ENCODE data around the gene PKD2L1.
A peak's percentile ranks its signal among the peaks of the same experiment; 100 is the strongest.

Gene PKD2L1

DNA sequence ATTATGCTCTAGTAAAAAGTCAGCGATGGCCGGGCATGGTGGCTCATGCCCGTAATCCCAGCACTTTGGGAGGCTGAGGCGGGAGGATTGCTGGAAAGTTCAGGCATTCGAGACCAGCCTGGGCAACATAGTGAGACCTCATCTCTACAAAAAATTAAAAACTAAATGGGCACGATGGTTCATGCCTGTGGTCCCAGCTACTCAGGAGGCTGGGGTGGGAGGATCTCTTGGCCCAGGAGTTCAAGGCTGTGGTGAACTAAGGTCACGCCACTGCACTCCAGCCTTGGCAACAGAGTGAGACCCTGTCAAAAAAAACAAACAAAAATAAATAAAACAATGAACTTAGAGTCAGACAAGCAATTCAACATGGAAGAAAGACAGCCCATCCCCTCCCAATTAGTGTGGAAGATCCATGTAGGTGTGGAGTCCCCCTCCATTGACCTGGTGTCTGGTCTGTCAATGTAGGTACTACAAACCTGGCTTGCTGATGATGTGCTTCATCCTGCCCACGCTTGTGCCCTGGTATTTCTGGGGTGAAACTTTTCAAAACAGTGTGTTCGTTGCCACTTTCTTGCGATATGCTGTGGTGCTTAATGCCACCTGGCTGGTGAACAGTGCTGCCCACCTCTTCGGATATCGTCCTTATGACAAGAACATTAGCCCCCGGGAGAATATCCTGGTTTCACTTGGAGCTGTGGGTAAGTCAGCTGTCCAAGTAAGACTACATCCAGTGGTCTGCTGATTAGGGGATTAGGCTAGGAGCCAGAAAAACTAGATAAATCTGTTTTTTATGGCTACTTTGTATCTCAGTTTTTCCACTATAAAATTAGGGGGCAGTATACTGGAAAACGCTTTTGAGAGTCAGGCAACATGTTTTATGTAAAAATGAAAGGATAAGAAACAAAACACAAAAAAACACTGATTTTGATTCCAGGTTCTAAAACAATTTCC is 26.3 kb upstream of the PKD2L1 start:
- no peak for DNase-seq (ENCODE audit: low spot score)

DNA sequence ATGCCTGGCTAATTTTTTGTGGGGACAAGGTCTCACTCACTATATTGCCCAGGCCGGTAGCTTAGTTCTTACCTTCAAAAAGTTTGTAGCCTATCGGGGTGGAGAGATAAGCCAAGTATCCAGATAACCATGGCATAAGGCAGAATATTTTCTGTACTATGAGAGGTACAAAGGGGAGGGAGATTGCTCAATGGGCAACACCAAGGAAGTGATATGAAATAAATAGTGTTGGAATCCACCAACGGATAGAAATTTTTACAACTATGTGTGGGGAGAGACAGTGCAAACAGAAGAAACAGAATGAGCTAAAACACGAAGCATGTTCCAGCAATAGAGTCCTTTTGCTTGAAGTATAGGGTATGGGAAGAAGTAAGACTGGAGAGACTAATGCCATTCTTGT is 25.1 kb upstream of the PKD2L1 start:
- DNase-seq (ENCODE audit: low spot score): no peak

DNA sequence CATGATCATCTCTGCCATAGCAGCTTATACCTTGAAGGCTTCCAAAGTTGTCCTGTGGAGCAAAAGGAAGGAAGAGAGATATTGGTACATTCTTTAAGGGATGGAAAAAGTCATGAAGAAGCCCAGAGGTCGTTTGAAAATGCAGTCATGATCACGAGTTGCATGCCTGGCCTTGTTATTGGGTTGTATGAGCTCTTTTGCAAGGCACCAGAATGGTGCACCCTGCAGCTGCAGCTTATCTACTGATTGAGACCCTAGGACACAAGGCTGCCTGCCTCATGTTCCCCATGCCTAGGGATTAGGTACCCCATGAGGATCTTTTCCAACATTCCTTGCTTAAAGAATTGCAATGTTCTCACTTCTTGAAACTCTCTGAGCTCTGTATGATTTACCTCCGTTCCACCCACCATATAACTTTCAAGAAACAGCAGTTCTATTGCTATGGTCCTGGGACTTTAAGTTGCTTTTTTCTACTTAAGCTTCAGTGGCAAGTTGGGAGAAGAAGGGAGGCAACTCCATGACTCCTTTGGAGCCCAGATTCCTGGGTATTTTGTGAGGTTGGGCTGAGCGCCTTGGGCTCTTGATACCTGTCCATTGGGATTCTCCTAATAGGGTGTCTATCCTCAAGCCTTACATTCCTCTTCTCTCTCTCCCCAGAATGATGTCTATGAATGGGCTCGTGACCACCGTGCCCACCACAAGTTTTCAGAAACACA is 23.9 kb upstream of the PKD2L1 start:
- DNase-seq (ENCODE audit: low spot score): no peak

DNA sequence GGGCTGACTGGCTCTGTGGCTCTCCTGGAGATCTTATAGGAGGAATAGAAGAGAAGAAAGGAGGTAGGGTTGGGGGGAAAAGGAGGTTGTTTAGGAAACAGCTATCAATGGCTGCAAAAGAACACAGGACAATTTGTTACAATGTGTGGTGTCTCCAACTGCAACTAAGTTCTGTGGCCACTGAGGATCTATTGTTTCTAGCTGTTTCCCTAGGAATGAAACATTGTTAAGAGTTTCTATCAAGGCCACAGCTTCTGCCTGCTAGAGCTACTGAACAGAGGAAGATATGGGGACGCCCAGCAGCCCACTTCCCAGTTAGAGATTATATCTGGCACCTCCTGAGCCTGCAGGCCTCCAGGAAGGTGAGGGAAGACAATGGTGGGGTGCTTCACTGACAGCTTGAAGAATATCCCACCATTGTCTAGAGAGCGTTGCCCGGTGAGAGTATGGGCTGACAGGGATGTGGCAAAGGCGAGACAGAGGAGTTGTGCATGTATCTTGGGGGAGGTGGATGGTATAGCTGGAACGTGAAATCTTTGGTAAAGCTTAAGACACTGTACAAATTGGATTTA is 21.0 kb upstream of the PKD2L1 start:
- peak; percentile 59 for DNase-seq (ENCODE audit: low spot score)

DNA sequence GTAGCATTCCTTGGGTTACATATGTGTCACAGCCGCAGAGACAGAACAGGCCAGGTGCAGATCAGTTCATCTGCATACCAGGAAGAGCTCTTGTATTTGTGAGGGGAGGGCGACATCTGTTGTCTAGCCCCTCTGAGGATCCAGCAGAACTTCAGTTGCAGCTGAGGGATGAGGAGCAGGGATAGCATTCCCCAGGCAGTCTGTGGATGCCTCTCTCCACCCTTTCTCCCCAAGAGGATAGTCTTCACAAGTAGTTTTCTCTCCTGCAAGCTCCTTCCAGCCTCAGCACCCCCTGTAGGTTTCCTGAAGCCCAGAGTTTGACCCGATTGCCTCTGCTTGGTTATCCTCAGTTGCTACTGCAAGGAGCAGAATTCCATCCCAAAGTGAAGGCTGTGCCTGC is 19.6 kb upstream of the PKD2L1 start:
- no peak for DNase-seq (ENCODE audit: low spot score)

DNA sequence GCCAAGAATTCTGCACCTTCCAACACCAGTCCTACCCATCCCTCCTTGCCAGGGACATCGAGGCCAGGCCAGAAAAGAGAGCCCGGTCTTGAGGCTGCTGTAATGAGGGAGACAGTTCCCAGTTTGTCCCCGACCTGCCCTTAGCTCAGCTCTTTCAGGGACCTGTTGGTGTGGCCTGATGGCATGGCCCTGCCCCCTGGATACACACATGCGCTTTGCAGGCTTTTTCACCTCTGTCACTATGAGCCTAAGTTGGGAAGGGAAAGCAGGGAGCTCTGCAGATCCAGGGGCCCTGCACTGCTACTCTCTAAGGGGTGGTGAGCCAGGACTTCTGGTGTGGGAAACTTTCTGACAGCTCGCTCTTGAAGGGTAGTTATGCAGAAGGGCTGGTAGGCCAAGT is 19.1 kb upstream of the PKD2L1 start:
- DNase-seq (ENCODE audit: low spot score): no peak

DNA sequence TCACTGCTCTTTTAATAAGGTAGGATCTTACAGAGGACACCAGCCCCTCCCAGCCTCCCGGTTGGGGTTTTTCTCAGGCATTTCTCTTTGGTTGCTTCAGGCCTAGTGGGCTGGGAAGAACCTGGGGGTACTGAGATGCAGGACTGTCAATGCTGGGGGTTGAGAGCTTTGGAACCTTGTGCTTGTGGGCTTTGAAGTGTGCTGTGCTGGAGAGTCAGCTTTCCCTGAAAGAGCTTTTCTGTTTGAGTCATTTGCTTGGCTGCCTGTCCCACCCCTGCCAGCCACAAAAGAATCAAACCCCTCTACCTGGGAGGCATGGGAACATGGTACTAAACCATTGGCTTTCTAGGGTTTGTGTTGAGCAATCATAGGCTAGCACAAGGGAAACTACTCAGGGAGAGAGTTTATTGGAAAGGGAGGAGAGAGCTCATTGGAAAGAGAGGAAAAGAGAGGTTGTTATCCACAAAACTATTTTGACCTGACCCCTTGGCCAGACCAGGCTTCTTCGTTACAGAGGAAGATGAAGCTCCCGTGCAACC is 18.4 kb upstream of the PKD2L1 start:
- DNase-seq (ENCODE audit: low spot score): no peak

DNA sequence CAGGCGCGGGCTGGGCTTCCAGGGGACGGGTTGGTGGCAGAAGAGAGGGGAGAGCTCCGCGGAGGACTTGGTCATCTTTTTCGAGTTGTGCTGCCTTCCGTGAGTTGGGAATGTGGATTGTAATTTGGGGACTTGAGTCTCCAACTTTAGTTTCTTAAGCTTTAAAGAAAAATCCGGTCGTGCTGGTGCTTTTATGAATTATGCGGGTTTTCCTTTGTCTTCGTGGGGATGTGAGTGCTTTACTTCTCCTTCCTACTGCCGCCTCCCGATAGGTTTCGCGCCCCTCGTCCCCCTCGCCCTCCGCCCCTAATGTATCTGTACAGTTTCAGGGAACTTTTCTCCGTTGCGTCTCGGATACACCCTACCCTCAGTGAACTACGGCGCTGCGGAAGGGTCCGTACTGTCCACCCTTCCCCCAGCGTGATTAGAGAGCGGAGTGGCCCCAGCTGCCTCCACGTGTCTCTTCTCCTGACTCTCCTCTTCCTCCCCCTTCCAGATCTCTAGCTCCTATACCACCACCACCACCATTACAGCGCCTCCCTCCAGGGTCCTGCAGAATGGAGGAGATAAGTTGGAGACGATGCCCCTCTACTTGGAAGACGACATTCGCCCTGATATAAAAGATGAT is 17.7 kb upstream of the PKD2L1 start:
- DNase-seq (ENCODE audit: low spot score): no peak

DNA sequence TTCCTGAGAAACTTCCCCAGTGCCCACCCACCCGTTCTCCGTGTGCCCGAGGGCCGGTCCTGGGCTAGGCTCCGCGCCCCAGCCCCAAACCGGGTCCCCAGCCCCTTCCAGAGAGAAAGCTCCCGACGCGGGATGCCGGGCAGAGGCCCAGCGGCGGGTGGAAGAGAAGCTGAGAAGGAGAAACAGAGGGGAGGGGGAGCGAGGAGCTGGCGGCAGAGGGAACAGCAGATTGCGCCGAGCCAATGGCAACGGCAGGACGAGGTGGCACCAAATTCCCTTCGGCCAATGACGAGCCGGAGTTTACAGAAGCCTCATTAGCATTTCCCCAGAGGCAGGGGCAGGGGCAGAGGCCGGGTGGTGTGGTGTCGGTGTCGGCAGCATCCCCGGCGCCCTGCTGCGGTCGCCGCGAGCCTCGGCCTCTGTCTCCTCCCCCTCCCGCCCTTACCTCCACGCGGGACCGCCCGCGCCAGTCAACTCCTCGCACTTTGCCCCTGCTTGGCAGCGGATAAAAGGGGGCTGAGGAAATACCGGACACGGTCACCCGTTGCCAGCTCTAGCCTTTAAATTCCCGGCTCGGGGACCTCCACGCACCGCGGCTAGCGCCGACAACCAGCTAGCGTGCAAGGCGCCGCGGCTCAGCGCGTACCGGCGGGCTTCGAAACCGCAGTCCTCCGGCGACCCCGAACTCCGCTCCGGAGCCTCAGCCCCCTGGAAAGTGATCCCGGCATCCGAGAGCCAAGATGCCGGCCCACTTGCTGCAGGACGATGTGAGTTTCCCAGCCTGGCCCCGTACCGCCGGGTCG is 16.9 kb upstream of the PKD2L1 start, which contains the start of gene SCD:
Gene SCD (plus strand): TSS at position 469 of the 803 bp plus-strand sequence. CDS start 272 bp downstream, at position 741.
- DNase-seq (ENCODE audit: low spot score): peak; percentile 100

DNA sequence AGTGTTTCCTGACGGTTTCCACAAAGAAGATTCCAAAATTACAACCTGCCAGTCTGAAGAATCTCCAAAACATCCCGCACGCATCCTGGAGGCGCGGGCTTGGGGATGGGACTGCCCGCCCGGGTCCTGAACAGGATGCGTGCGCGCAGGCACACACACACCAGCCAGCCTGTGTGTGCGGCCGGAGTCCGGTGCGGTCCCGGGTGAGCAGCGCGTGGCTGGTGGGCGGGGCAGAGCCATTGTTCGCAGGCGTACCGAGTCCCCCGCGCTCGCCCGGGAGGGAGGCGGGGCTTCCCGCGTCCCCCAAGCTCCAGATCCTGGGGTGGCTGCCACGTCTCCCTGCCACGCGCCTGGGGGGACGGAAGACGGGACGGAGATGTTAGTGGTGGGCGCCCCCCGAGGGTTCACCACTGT is 16.3 kb upstream of the PKD2L1 start:
- DNase-seq (ENCODE audit: low spot score): peak; percentile 86

DNA sequence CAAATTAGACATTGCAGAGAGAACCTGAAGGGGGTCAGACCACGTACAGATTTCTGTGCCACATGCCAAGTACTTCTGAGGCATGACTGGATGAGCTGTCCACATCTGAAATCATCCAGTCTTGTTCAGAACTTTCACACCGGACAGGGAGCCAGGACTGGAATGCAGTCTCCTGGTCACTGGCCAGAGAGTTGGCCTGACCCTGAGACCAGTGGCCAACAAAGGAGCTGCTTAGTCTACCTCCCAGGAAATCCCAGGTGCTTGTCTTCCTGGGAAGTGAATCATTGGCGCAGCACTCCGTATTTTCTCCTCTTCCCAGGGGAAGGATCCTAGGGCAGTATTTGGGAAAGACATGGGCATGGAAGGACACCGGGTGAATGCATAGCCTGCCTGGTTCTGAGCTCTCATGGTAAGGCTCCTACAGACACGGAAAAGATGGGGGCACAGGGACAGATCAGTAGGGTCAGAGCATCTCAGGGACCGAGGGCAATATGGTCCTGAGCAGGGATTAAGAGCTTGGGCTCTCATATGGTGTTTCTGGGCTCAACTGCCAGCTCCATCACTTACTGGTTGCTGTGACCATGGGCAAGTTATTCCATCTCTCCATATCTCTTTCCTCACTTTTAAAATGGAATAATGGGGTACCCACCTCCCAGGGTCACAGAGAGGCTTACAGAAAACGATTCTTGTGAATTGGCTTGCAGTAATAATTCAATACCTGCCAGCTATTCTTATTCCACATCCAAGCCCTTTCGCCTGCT is 15.7 kb upstream of the PKD2L1 start:
- no peak for DNase-seq (ENCODE audit: low spot score)

DNA sequence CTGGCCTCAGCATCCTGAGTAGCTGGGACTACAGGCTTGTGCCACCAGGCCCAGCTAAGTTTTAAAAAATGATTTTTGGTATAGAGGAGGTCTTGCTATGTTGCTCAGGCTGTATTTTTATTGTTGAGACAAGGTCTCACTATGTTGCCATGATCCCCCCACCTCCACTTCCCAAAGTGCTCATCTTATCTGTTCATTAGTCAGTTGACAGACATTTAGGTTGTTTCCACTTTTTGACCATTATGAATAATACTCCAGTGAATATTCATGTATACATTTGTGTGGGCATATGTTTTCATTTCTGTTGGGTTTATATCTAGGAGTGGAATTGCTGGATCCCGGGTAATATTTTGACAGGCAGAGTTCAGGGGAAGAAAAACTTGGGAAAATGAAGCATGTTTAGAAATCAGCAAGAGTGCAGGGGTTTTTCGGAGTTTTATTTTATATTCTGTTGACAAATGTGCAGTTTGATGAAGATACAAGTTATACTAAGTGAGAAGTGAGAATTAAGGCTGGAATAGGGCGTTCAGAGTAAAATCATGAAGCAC is 14.3 kb upstream of the PKD2L1 start:
- no peak for DNase-seq (ENCODE audit: low spot score)

DNA sequence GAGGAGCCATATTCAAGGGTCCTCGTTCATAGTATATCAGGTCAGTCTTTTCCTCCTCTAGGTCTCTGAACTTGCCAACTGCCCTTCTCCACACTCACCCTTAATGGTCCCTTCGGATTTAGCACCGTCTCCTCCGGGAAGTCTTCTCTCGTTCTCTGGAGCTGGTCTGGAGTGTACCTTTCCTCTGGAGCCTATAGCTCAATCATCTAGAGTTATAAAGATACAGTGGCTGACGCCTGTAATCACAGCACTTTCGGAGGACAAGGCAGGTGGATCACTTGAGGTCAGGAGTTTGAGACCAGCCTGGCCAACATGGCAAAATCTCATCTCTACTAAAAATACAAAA is 12.6 kb upstream of the PKD2L1 start:
- no peak for DNase-seq (ENCODE audit: low spot score)

DNA sequence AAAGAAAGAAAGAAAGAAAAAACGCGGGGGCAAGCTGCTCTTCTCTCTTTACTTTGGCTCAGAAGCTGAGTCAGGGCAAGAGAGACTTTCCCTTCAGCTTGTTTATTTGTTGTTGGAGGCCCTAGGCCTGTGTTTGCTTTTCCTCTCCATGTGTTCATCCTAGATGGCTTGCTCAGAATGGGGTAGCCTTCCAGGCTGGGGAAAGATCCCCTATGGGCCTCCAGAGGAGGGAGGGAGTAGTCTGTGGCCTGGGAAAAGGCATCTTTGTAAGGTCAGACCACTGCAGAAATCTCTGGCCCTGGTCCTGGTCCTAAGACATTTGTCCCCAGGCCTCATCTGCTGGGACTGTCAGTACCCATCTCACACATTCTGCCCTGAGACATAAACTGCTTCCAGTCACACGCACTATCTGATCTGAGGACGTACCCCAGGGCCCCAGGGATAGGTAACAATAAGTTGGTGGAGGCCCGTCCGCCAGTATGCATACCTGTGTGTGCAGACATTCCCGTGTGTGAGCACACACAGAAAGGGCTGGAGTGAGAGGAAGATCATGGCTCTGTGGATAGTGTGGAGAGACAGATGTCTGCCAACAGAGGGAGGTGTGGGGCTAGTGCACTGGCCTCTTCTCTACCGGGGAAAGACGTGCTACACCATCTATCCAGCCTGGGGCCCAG is 12.1 kb upstream of the PKD2L1 start:
- peak; percentile 82 for DNase-seq (ENCODE audit: low spot score)

DNA sequence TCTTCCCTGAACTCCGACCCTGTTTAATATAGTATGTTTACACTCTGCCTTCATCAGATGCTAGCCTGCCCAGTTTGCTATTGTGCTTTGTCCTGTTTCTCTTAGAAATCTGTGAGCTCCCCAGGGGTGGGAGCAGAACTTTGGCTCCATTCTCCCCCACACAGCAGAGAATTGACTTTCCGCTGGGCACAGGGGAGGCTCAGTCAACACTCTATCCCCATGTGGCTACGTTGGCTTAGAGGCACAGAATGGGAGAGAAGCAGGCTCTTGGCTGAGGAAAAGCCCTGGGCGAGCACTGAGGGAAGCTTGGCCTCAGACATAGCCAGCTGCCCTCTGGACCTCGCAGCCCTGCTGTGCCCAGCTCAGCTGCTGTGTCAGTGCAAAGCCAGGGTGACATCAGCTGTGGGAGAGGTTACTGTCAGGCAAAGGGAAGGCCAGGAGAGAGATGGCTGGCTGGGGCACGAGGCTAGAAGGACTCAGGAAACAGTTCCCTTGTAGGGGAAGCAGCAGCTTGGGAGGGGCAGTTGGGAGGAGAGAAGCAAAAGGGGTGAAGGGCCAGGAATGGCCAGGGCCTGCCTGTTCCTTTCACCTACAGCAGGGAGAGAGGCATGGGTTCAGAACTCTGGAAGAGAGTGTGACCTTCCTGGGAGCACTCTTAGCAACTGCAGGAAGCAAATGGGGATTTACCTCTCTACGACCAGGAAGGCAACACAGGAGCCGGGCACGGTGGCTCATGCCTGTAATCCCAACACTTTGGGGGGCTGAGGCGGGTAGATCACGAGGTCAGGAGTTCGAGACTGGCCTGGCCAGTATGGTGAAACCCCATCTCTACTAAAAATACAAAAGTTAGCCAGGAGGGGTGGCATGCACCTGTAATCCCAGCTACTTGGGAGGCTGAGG is 11.2 kb upstream of the PKD2L1 start:
- peak; percentile 95 for DNase-seq (ENCODE audit: low spot score)

DNA sequence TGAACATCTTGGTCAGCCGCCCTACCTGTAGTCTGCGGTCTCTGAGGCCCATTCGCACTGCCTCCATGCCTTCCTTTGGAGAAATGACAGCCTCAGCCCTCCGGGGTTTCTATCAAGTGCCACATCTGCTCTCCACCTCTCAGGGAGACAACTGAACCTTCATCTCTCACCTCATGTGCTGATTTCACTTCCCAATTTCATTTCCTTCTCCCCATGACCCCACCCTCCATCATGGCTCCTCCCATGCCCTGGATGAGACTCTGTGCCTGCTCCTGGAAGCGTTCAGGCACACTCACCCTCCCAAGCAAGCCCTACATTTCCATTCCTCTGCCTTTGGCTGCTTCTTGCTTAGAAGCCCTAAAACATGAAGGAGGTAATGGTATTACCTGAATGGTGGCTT is 9.2 kb upstream of the PKD2L1 start:
- DNase-seq (ENCODE audit: low spot score): no peak

DNA sequence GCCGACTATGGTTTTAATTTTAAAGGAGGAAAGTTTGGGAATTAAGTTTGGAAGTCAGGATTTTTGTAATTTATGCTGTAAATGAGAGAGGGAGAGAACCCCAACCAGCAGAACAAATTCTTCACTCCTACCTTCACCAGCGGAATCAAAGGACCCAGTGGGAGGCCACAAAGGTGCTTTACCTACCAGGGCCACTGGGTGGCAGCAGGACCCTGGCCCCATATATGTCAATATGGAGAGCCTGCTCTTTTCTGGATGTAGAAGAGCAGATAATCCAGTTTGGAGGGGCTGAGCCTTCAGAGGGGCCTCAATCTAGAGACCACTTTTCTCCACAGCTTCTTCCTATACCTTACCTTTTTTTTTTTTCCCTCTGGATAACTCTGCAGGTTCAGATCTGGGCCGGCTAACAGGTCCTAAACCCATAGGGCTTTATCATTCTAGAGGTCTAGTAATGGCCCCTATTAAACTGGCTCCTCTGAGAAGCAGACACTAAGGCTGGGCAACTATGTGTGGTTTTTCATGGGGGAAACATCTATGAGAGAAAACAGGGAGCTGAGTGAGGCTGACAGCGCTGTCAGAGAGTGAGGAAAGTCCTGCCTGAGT is 8.5 kb upstream of the PKD2L1 start:
- peak; percentile 85 for DNase-seq (ENCODE audit: low spot score)

DNA sequence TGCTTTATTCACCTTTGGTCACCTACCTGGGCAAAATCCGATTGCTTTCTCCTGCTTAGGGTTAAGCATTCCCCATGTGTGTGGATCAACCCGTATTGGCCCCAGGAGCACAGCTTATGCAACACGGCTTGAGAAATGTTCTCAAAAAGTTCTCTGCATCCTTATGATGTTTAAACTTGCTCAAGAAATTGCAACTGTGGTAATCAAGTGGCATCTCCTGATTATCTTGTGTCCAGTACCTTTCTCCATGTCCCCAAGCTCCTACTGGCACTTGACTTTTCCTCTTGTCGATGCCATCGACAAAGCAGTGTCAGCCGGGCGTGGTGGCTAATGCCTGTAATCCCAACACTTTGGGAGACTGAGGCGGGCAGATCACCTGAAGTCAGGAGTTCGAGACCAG is 4.7 kb upstream of the PKD2L1 start:
- DNase-seq (ENCODE audit: low spot score): no peak
